ENCODE measurements around the gene DOCK6.

The DOCK6 gene

GRCh38 chr19:11210656-11210928 lies 51.7 kb downstream of the DOCK6 start:
- FAIRE-seq = no peak

- no peak for FAIRE-seq
These were observed 52.3 kb downstream of the DOCK6 start for GRCh38 chr19:11209839-11210655.

- FAIRE-seq = no peak
These were observed 53.5 kb downstream of the DOCK6 start for GRCh38 chr19:11208561-11209471.

GRCh38 chr19:11205939-11206570 lies 56.3 kb downstream of the DOCK6 start:
- FAIRE-seq = no peak

GRCh38 chr19:11204943-11205349 lies 57.4 kb downstream of the DOCK6 start:
- FAIRE-seq = no peak

- FAIRE-seq = no peak
These were observed 58.2 kb downstream of the DOCK6 start for GRCh38 chr19:11204076-11204602.

GRCh38 chr19:11203194-11204075 lies 58.9 kb downstream of the DOCK6 start:
- FAIRE-seq = no peak

- no peak for FAIRE-seq
These were observed 59.7 kb downstream of the DOCK6 start for GRCh38 chr19:11202488-11203193.

GRCh38 chr19:11201791-11202190 lies 60.5 kb downstream of the DOCK6 start:
- FAIRE-seq = no peak

GRCh38 chr19:11200931-11201330 lies 61.4 kb downstream of the DOCK6 start:
- no peak for FAIRE-seq

GRCh38 chr19:11200015-11200574 lies 62.2 kb downstream of the DOCK6 start:
- no peak for FAIRE-seq

- no peak for FAIRE-seq
These were observed 62.8 kb downstream of the DOCK6 start for GRCh38 chr19:11199517-11199916.

- FAIRE-seq = no peak
These were observed 63.4 kb downstream of the DOCK6 start for GRCh38 chr19:11198769-11199424.

GRCh38 chr19:11198175-11198534 lies 64.2 kb downstream of the DOCK6 start:
- no peak for FAIRE-seq

- FAIRE-seq = no peak
These were observed 64.8 kb downstream of the DOCK6 start, which contains the start of gene KANK2 for GRCh38 chr19:11197291-11198174. KANK2 (minus strand) TSS chr19:11197545; CDS start chr19:11194511, 3,034 bp downstream.

- no peak for FAIRE-seq
These were observed 65.7 kb downstream of the DOCK6 start for GRCh38 chr19:11196406-11197287.

- no peak for FAIRE-seq
These were observed 66.6 kb downstream of the DOCK6 start for GRCh38 chr19:11195681-11196080.
